K562 (cell line): ENCODE data around the gene LPIN1. TPM values are rescaled to one million over a fixed set of nuclear protein-coding genes. Genes with fewer than 3 reads are reported as not detected.

Experiments
- ATAC-seq: fragments of 200-7000 bp; cut with Tn5 transposase; 3 replicates; pipeline ENCODE4 v1.9.1; 2020; ENCODE audit warnings: moderate library complexity
- BruUV-seq: library from RNA; stranded (reverse); fragments of 400-500 nt; replicated peaks from 2 replicates; lab custom pipeline; 2021; lab: Mats Ljungman, UMichigan
- CTCF ChIA-PET: fragments of 300-600 bp; formaldehyde crosslinking; extraction: SDS; loops from one replicate; lab custom pipeline; 2021; ENCODE audit warnings: low intra/inter-chr PET ratio; lab: Yijun Ruan, JAX
- POLR2A ChIA-PET: fragments of 300-600, 350-650 bp; sonication (Branson Sonifier 250); formaldehyde crosslinking; extraction: SDS; loops from one replicate; lab custom pipeline; 2021; ENCODE audit warnings: antibody characterized with exemption, inconsistent platforms; lab: Yijun Ruan, JAX
- DNase-seq, 4 experiments: peaks; one replicate each; pipeline versions ENCODE4 v3.0.0 to v3.0.0-alpha.2; 2011 to 2018; ENCODE audit warnings: low spot score in 3 of 4, mixed read lengths in 3 of 4; ENCODE audit errors: extremely low read depth in 1 of 4
- FAIRE-seq: peaks from 2 replicates; lab custom pipeline; 2011; peaks lifted over from hg19 to GRCh38; lab: Jason Lieb, UNC
- H2AFZ ChIP-seq: 2 replicates; pipeline ENCODE4 v1.6.0; 2011; ENCODE audit warnings: low read depth, low read length, control low read depth, inconsistent platforms
- H3K27ac ChIP-seq: fragments of 200-600 bp; 3 replicates; pipeline ENCODE4 v1.8.0; 2011; ENCODE audit warnings: low read depth, mild to moderate bottlenecking, control low read depth, inconsistent platforms, low read length, moderate library complexity, mixed read lengths; ENCODE audit errors: extremely low read depth
- H3K27me3 ChIP-seq, 2 experiments: fragments of 300-600 bp in 1 of 2; 2 replicates in 1 of 2; 3 replicates in 1 of 2; pipeline versions ENCODE4 v1.6.0 to v1.8.0; 2011; ENCODE audit warnings: inconsistent platforms in 2 of 2, low read length in 2 of 2, mild to moderate bottlenecking in 1 of 2, mixed read lengths in 1 of 2, moderate library complexity in 1 of 2; ENCODE audit not compliant: control insufficient read depth in 2 of 2, insufficient read depth in 2 of 2
- H3K36me3 ChIP-seq: fragments of 300-600 bp; 3 replicates; pipeline ENCODE4 v1.8.0; 2011; ENCODE audit warnings: mild to moderate bottlenecking, low read length, inconsistent platforms; ENCODE audit not compliant: control insufficient read depth, insufficient read depth
- H3K4me1 ChIP-seq, 2 experiments: fragments of 200-600 bp in 1 of 2; replicated peaks in 1 of 2; 2 replicates in 1 of 2; 3 replicates in 1 of 2; pipeline versions ENCODE4 v1.5.1 to v1.8.0; 2011; ENCODE audit warnings: inconsistent platforms in 2 of 2, low read length in 2 of 2, mild to moderate bottlenecking in 1 of 2, mixed read lengths in 1 of 2, moderate library complexity in 1 of 2; ENCODE audit not compliant: control insufficient read depth in 2 of 2, insufficient read depth in 2 of 2
- H3K4me2 ChIP-seq: 2 replicates; pipeline ENCODE4 v1.6.1; 2011; ENCODE audit warnings: low read length, control low read depth, inconsistent platforms, mixed read lengths; ENCODE audit not compliant: insufficient read depth
- H3K4me3 ChIP-seq: fragments of 200-600 bp; sonication (generic), shearing (Covaris generic); 2 replicates; pipeline ENCODE4 v1.5.1; 2016; ENCODE audit warnings: control low read depth, inconsistent platforms
- H3K79me2 ChIP-seq: fragments of 200-600 bp; 3 replicates; pipeline ENCODE4 v1.8.0; 2011; ENCODE audit warnings: low read length, inconsistent platforms; ENCODE audit not compliant: control insufficient read depth, insufficient read depth
- H3K9ac ChIP-seq, 2 experiments: 2 replicates each; pipeline versions ENCODE4 v1.6.0 to v1.6.1; 2011; ENCODE audit warnings: low read depth in 2 of 2, low read length in 2 of 2, control low read depth in 1 of 2, inconsistent platforms in 1 of 2, mild to moderate bottlenecking in 1 of 2, mixed read lengths in 1 of 2; ENCODE audit not compliant: insufficient read depth in 1 of 2
- H3K9me1 ChIP-seq: one replicate; pipeline ENCODE4 v1.6.0; 2011; ENCODE audit warnings: inconsistent platforms, mild to moderate bottlenecking, low read length, moderate library complexity; ENCODE audit not compliant: control insufficient read depth, insufficient read depth
- H3K9me3 ChIP-seq: replicated peaks from 2 replicates; pipeline ENCODE4 v1.5.1; 2011; ENCODE audit warnings: low read depth, low read length, inconsistent platforms; ENCODE audit not compliant: control insufficient read depth, insufficient read depth
- H4K20me1 ChIP-seq: replicated peaks from 2 replicates; pipeline ENCODE4 v1.6.1; 2011; ENCODE audit warnings: low read length, inconsistent platforms, mixed read lengths; ENCODE audit not compliant: control insufficient read depth, insufficient read depth
- CREM ChIP-seq: IDR thresholded peaks from 2 replicates; pipeline ENCODE4 v1.6.1; 2014; ENCODE audit warnings: antibody characterized with exemption, low read depth
- ETV5 ChIP-seq: sonication (generic); formaldehyde crosslinking; IDR thresholded peaks from 2 replicates; pipeline ENCODE4 v1.4.0; 2020; ENCODE audit warnings: low read depth, mild to moderate bottlenecking, missing genetic modification reagents
- MAZ ChIP-seq, 2 experiments: fragments of 450-650 bp in 1 of 2; sonication (generic) in 1 of 2; formaldehyde crosslinking; IDR thresholded peaks in 1 of 2; conservative IDR thresholded peaks in 1 of 2; 2 replicates each; pipeline versions ENCODE4 v1.4.0 to v1.5.0; 2020; ENCODE audit warnings: mild to moderate bottlenecking in 1 of 2, missing genetic modification reagents in 1 of 2
- MECOM ChIP-seq: fragments of 250-450 bp; sonication (Bioruptor Pico); IDR thresholded peaks from 2 replicates; pipeline ENCODE4 v1.8.0; 2022; ENCODE audit warnings: inconsistent platforms
- PRPF4 ChIP-seq: fragments of 200-400 bp; formaldehyde crosslinking; IDR thresholded peaks from one replicate; pipeline ENCODE4 v1.6.1; 2017; ENCODE audit warnings: low read length, low read depth, mild to moderate bottlenecking; ENCODE audit not compliant: insufficient read depth, poor library complexity, severe bottlenecking
- SREBF1 ChIP-seq: fragments of 150-350 bp; IDR thresholded peaks from 2 replicates; pipeline ENCODE4 v1.6.1; 2014; ENCODE audit warnings: antibody characterized with exemption, low read depth, low read length, borderline replicate concordance
- TAF9B ChIP-seq: fragments of 450-650 bp; IDR thresholded peaks from 2 replicates; pipeline ENCODE4 v1.6.1; 2018; ENCODE audit warnings: mild to moderate bottlenecking; ENCODE audit not compliant: partially characterized antibody
- WGBS: fragments of 100-300 bp; shearing (Covaris generic); methylation state at CpG from one replicate; pipeline ENCODE4 v1.1.6; 2016; ENCODE audit warnings: low coverage, mixed read lengths; ENCODE audit not compliant: insufficient coverage; ENCODE audit errors: missing lambda C conversion rate; 5-methylcytosine and 5-hydroxymethylcytosine counted together
- in situ Hi-C: fragments of 300-500 bp; cut with MboI; formaldehyde crosslinking; loops from 4 replicates; pipeline ENCODE4 v1.15.0; 2018; ENCODE audit warnings: inconsistent platforms, mixed read lengths
- intact Hi-C: fragments of 100-400 bp; cut with micrococcal nuclease; formaldehyde crosslinking; loops from 2 replicates; pipeline ENCODE4 v1.14.2; 2022
- polyA plus RNA-seq, 8 experiments: library from polyadenylated mRNA; depleted of rRNA in 4 of 8; stranded (reverse) in 5 of 8; unstranded in 3 of 8; fragments of >200 nt; fragmentation: Nextera tagmentation in 2 of 8; fragmentation: Illumina TruSeq in 1 of 8; extraction: Ambion mirVana in 2 of 8; extraction: Trizol in 1 of 8; gene quantifications; 2 replicates each; pipeline versions ENCODE4 v1.2.1 to v1.2.3, GENCODE V29; 2011 to 2014; ENCODE audit warnings: inconsistent platforms in 1 of 8, missing spikeins in 1 of 8
- total RNA-seq, 7 experiments: library from RNA; depleted of rRNA in 6 of 7; stranded (reverse); fragments of >200 nt in 6 of 7; fragmentation: Illumina TruSeq in 2 of 7; extraction: Trizol in 2 of 7; gene quantifications; 2 replicates each; pipeline versions ENCODE4 v1.2.1 to v1.2.3, GENCODE V29; 2011 to 2021; ENCODE audit warnings: low replicate concordance in 1 of 7
- TF ChIP-seq, protein P1 (sequence below): fragments of 200-800 bp; sonication (Bioruptor generic); IDR thresholded peaks from 2 replicates; pipeline ENCODE4 v1.6.1; 2016; ENCODE audit warnings: missing genetic modification characterization, missing compliant biosample characterization
- TF ChIP-seq, protein P2 (sequence below): fragments of 250-450 bp; sonication (Bioruptor Pico); IDR thresholded peaks from 2 replicates; pipeline ENCODE4 v1.9.0; 2021; ENCODE audit warnings: mild to moderate bottlenecking
- TF ChIP-seq, protein P3 (sequence below): IDR thresholded peaks from 2 replicates; pipeline ENCODE4 v1.6.1; 2011; ENCODE audit warnings: borderline replicate concordance, low read depth, mild to moderate bottlenecking, moderate library complexity, low read length; ENCODE audit not compliant: insufficient read depth, poor library complexity, severe bottlenecking
- TF ChIP-seq, protein P4 (sequence below): fragments of 250-450 bp; sonication (Bioruptor Pico); IDR thresholded peaks from 2 replicates; pipeline ENCODE4 v1.4.0; 2020; ENCODE audit warnings: borderline replicate concordance

Gene LPIN1
- total and polyA plus RNA-seq, 9 of the 15 experiments (the other 6 are each of a cell fraction or from before 2014, with no cell fraction given), result 9.2 to 84.0 (median 27.8) TPM

DNA sequence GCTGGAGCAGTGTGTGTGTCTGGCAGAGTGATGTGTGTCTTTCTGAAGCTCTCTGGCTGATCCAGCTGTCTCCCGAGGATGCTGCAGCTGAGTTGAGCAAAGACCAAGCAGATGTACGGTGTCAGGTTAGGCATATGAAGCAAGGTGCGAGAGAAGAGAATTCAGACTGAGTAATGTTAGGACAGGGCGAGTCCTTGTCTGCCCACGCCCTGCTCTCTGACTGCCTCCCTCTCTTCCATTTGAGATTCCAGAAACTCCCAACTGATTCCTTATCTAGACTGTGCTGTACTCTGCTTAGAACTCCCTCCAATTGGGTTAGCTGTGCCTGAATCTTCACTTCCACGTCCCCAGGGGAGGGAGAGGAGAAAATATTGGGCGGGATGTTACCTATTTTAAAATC is 25.7 kb upstream of the LPIN1 start:
- no peaks in the 10 kb centered on the region for H3K79me2 ChIP-seq
- H3K4me3 ChIP-seq, result no peak overlapping the region
- no peaks in the 10 kb centered on the region for H3K9me1 ChIP-seq
- in situ Hi-C loops (no loop called here), intact Hi-C loops (no loop called here)
- WGBS, result 7% methylated on average over 7 of the region's 7 CpGs
- no TSS peak for BruUV-seq
- H3K4me2 ChIP-seq, result no peak overlapping the region
- TF ChIP-seq SREBF1, result no peak
- TF ChIP-seq MECOM (CRISPR knock-in tag), result no peak
- TF ChIP-seq, protein P1, sequence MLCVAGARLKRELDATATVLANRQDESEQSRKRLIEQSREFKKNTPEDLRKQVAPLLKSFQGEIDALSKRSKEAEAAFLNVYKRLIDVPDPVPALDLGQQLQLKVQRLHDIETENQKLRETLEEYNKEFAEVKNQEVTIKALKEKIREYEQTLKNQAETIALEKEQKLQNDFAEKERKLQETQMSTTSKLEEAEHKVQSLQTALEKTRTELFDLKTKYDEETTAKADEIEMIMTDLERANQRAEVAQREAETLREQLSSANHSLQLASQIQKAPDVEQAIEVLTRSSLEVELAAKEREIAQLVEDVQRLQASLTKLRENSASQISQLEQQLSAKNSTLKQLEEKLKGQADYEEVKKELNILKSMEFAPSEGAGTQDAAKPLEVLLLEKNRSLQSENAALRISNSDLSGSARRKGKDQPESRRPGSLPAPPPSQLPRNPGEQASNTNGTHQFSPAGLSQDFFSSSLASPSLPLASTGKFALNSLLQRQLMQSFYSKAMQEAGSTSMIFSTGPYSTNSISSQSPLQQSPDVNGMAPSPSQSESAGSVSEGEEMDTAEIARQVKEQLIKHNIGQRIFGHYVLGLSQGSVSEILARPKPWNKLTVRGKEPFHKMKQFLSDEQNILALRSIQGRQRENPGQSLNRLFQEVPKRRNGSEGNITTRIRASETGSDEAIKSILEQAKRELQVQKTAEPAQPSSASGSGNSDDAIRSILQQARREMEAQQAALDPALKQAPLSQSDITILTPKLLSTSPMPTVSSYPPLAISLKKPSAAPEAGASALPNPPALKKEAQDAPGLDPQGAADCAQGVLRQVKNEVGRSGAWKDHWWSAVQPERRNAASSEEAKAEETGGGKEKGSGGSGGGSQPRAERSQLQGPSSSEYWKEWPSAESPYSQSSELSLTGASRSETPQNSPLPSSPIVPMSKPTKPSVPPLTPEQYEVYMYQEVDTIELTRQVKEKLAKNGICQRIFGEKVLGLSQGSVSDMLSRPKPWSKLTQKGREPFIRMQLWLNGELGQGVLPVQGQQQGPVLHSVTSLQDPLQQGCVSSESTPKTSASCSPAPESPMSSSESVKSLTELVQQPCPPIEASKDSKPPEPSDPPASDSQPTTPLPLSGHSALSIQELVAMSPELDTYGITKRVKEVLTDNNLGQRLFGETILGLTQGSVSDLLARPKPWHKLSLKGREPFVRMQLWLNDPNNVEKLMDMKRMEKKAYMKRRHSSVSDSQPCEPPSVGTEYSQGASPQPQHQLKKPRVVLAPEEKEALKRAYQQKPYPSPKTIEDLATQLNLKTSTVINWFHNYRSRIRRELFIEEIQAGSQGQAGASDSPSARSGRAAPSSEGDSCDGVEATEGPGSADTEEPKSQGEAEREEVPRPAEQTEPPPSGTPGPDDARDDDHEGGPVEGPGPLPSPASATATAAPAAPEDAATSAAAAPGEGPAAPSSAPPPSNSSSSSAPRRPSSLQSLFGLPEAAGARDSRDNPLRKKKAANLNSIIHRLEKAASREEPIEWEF (CRISPR knock-in tag), result no peak
- TF ChIP-seq ETV5, result no peak
- TF ChIP-seq, protein P2, sequence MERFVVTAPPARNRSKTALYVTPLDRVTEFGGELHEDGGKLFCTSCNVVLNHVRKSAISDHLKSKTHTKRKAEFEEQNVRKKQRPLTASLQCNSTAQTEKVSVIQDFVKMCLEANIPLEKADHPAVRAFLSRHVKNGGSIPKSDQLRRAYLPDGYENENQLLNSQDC (CRISPR knock-in tag), result no peak
- TF ChIP-seq CREM, result no peak
- no peak for TF ChIP-seq TAF9B
- TF ChIP-seq, protein P3, sequence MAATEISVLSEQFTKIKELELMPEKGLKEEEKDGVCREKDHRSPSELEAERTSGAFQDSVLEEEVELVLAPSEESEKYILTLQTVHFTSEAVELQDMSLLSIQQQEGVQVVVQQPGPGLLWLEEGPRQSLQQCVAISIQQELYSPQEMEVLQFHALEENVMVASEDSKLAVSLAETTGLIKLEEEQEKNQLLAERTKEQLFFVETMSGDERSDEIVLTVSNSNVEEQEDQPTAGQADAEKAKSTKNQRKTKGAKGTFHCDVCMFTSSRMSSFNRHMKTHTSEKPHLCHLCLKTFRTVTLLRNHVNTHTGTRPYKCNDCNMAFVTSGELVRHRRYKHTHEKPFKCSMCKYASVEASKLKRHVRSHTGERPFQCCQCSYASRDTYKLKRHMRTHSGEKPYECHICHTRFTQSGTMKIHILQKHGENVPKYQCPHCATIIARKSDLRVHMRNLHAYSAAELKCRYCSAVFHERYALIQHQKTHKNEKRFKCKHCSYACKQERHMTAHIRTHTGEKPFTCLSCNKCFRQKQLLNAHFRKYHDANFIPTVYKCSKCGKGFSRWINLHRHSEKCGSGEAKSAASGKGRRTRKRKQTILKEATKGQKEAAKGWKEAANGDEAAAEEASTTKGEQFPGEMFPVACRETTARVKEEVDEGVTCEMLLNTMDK, result no peak
- TF ChIP-seq MAZ (CRISPR knock-in tag; conservative IDR thresholded peaks at IDR 0.05 in 1 of 2, IDR thresholded peaks at IDR 0.05 in 1 of 2), result no peak
- no peak for TF ChIP-seq PRPF4
- TF ChIP-seq, protein P4, sequence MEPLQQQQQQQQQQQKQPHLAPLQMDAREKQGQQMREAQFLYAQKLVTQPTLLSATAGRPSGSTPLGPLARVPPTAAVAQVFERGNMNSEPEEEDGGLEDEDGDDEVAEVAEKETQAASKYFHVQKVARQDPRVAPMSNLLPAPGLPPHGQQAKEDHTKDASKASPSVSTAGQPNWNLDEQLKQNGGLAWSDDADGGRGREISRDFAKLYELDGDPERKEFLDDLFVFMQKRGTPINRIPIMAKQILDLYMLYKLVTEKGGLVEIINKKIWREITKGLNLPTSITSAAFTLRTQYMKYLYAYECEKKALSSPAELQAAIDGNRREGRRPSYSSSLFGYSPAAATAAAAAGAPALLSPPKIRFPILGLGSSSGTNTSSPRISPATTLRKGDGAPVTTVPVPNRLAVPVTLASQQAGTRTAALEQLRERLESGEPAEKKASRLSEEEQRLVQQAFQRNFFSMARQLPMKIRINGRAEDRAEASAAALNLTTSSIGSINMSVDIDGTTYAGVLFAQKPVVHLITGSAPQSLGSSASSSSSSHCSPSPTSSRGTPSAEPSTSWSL (CRISPR knock-in tag), result no peak
- DNase-seq (no peak), ATAC-seq (no peak), FAIRE-seq (no peak)
- peaks cover 33 to 61% of the 10 kb centered on the region in 2 experiments for H3K27me3 ChIP-seq
- ChIA-PET CTCF (no interaction called here), POLR2A (interaction anchor here (0.6 to 1.6 kb wide), 2 partner anchors 20 to 21 kb away, joined by 3 read pairs; no protein-coding TSS in a partner anchor)
- no peaks in the 10 kb centered on the region for H3K9me3 ChIP-seq
- peaks cover 0 to 9% of the 10 kb centered on the region in 2 experiments; a peak in 4 of 5 replicates for H3K4me1 ChIP-seq
- H3K36me3 ChIP-seq, result no peaks in the 10 kb centered on the region
- no peaks in the 10 kb centered on the region for H4K20me1 ChIP-seq
- no peak overlapping the region for H2AFZ ChIP-seq
- no peak overlapping the region for H3K27ac ChIP-seq
- H3K9ac ChIP-seq, result no peak overlapping the region
